Fibroblast of lung (primary cell): ENCODE results near the gene DNASE2B. TPM values are rescaled to one million over a fixed set of nuclear protein-coding genes. Genes with fewer than 3 reads are reported as not detected.

Source experiments
- DNase-seq, 2 donors: peaks; one replicate each; pipeline versions ENCODE4 v3.0.0 to v3.0.0-alpha.2; 2010; ENCODE audit warnings: low read depth in 2 of 2
- H2AFZ ChIP-seq: 2 replicates; pipeline ENCODE4 v1.5.1; 2012; ENCODE audit warnings: low read length, control low read depth, inconsistent platforms
- H3K27ac ChIP-seq: 2 replicates; pipeline ENCODE4 v1.5.1; 2011; ENCODE audit warnings: low read length, control low read depth; ENCODE audit not compliant: insufficient read depth
- H3K27me3 ChIP-seq: 2 replicates; pipeline ENCODE4 v1.5.1; 2011; ENCODE audit warnings: mild to moderate bottlenecking, low read length; ENCODE audit not compliant: control insufficient read depth, insufficient read depth
- H3K36me3 ChIP-seq: 2 replicates; pipeline ENCODE4 v1.5.1; 2011; ENCODE audit warnings: low read length; ENCODE audit not compliant: control insufficient read depth, insufficient read depth
- H3K4me1 ChIP-seq: 2 replicates; pipeline ENCODE4 v1.5.1; 2011; ENCODE audit warnings: low read length; ENCODE audit not compliant: control insufficient read depth, insufficient read depth; ENCODE audit errors: extremely low read depth
- H3K4me2 ChIP-seq: 2 replicates; pipeline ENCODE4 v1.5.1; 2011; ENCODE audit warnings: low read length, control low read depth; ENCODE audit not compliant: insufficient read depth; ENCODE audit errors: extremely low read depth
- H3K4me3 ChIP-seq, 4 experiments: fragments of 200-600 bp in 1 of 4; sonication (generic) in 1 of 4; replicated peaks in 1 of 4; 2 replicates each; pipeline ENCODE4 v1.5.1; 2011 to 2016; ENCODE audit warnings: low read length in 4 of 4, low read depth in 3 of 4, mild to moderate bottlenecking in 3 of 4, control low read depth in 2 of 4, inconsistent platforms in 1 of 4, mixed read lengths in 1 of 4; ENCODE audit not compliant: insufficient read depth in 1 of 4; ENCODE audit errors: control extremely low read depth in 1 of 4
- H3K79me2 ChIP-seq: 2 replicates; pipeline ENCODE4 v1.5.1; 2012; ENCODE audit warnings: mild to moderate bottlenecking, low read length, inconsistent platforms; ENCODE audit not compliant: control insufficient read depth, insufficient read depth
- H3K9ac ChIP-seq: 2 replicates; pipeline ENCODE4 v1.5.1; 2011; ENCODE audit warnings: mild to moderate bottlenecking, low read length, control low read depth; ENCODE audit not compliant: insufficient read depth
- H3K9me3 ChIP-seq: 2 replicates; pipeline ENCODE4 v1.5.1; 2012; ENCODE audit warnings: low read depth, low read length; ENCODE audit not compliant: control insufficient read depth, insufficient read depth
- H4K20me1 ChIP-seq: 2 replicates; pipeline ENCODE4 v1.5.1; 2011; ENCODE audit warnings: low read length; ENCODE audit not compliant: control insufficient read depth, insufficient read depth; ENCODE audit errors: extremely low read depth
- CTCF ChIP-seq, 2 donors: IDR thresholded peaks in 1 of 2; conservative IDR thresholded peaks in 1 of 2; 1 replicate in 1 of 2; 2 replicates in 1 of 2; pipeline ENCODE4 v1.5.1; 2011 to 2012; ENCODE audit warnings: low read length in 2 of 2, control low read depth in 1 of 2, inconsistent platforms in 1 of 2, low read depth in 1 of 2, mild to moderate bottlenecking in 1 of 2
- EZH2 ChIP-seq: IDR thresholded peaks from 2 replicates; pipeline ENCODE4 v1.5.1; 2012; ENCODE audit warnings: low read length, control low read depth, mild to moderate bottlenecking; ENCODE audit errors: missing control alignments
- polyA plus RNA-seq, 2 donors: library from polyadenylated mRNA; depleted of rRNA in 1 of 2; stranded (reverse) in 1 of 2; unstranded in 1 of 2; fragments of >200 nt; gene quantifications; 2 replicates each; pipeline ENCODE4 v1.2.1, GENCODE V29; 2011 to 2012; ENCODE audit warnings: missing spikeins in 1 of 2
- total RNA-seq: library from RNA; depleted of rRNA; stranded (reverse); fragments of >200 nt; gene quantifications from 2 replicates; pipeline ENCODE4 v1.2.1, GENCODE V29; 2014

The DNASE2B gene
- total and polyA plus RNA-seq, 2 donors (not counting 1 experiment from before 2014, with no cell fraction given): not detected

DNA sequence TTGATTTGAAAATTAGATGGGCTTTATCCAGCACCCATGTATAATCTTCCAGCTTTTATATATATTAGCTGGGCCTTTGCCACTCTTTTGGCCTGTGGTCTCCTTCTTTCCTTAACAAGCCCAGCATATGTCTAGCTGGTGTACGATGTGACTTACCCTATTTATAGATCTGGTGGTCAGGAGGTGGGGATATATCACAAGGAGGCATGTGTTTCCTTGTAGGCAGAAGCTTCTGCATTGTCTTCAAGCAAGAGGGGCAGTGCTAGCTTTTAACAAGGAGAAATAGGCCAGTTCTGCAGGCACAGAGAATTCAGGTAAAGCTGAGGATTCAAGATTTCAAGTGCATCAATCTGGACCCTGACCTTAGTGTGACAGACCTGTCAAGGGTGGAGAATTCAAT, 38.0 kb upstream of the DNASE2B start:
- H2AFZ ChIP-seq: no peak overlapping the region
- H4K20me1 ChIP-seq: no peaks in the 10 kb centered on the region
- H3K4me1 ChIP-seq: peaks cover 2% of the 10 kb centered on the region
- no peak overlapping the region for H3K9ac ChIP-seq
- H3K27ac ChIP-seq: no peak overlapping the region
- no peaks in the 10 kb centered on the region for H3K36me3 ChIP-seq
- no peaks in the 10 kb centered on the region for H3K79me2 ChIP-seq
- H3K4me3 ChIP-seq: no peak overlapping the region
- H3K9me3 ChIP-seq: no peaks in the 10 kb centered on the region
- no peak for TF ChIP-seq EZH2
- no peak for TF ChIP-seq CTCF (conservative IDR thresholded peaks at IDR 0.05 in 1 of 2, IDR thresholded peaks at IDR 0.05 in 1 of 2; ENCODE audit: low read depth in 1 of 2, low read length in 2 of 2)
- no peaks in the 10 kb centered on the region for H3K27me3 ChIP-seq
- no peak overlapping the region for H3K4me2 ChIP-seq
- no peak for DNase-seq

DNA sequence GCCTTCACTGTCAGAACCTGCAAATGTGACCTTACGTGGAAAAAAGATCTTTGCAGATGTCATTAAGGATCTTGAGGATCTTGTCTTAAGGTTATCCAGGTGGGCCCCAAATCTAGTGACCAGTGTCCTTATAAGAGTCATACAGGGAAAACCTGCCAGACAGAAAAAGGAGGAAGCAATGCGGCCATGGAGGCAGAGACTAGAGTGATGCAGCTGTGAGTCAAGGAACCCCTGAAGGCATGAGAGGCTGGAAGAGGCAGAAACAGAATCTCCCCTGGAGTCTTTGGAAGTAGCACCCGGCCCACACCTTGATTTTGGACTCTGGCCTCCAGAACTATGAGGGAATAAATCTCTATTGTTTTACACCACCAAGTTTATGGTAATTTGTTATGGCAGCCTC, 36.5 kb upstream of the DNASE2B start:
- no peaks in the 10 kb centered on the region for H3K9me3 ChIP-seq
- TF ChIP-seq CTCF (conservative IDR thresholded peaks at IDR 0.05 in 1 of 2, IDR thresholded peaks at IDR 0.05 in 1 of 2; ENCODE audit: low read depth in 1 of 2, low read length in 2 of 2): no peak
- H3K36me3 ChIP-seq: no peaks in the 10 kb centered on the region
- no peaks in the 10 kb centered on the region for H3K27me3 ChIP-seq
- no peaks in the 10 kb centered on the region for H4K20me1 ChIP-seq
- DNase-seq: no peak
- peaks cover 13% of the 10 kb centered on the region for H3K4me1 ChIP-seq
- H3K9ac ChIP-seq: no peak overlapping the region
- no peak overlapping the region for H3K4me3 ChIP-seq
- no peak overlapping the region for H3K4me2 ChIP-seq
- H3K79me2 ChIP-seq: no peaks in the 10 kb centered on the region
- no peak overlapping the region for H2AFZ ChIP-seq
- H3K27ac ChIP-seq: no peak overlapping the region

GRCh38 chr1:84363019-84363418, 35.3 kb upstream of the DNASE2B start:
- Histone ChIP-seq H3K4me1 (peaks cover 16% of the 10 kb centered on the region), H3K4me2 (no peak overlapping the region), H3K79me2 (no peaks in the 10 kb centered on the region), H3K36me3 (no peaks in the 10 kb centered on the region), H4K20me1 (no peaks in the 10 kb centered on the region), H3K27me3 (no peaks in the 10 kb centered on the region), H3K9me3 (no peaks in the 10 kb centered on the region), H3K4me3 (no peak overlapping the region), H2AFZ (no peak overlapping the region), H3K9ac (no peak overlapping the region), H3K27ac (no peak overlapping the region)
- TF ChIP-seq EZH2: no peak
- no peak for TF ChIP-seq CTCF (conservative IDR thresholded peaks at IDR 0.05 in 1 of 2, IDR thresholded peaks at IDR 0.05 in 1 of 2; ENCODE audit: low read depth in 1 of 2, low read length in 2 of 2)
- DNase-seq: no peak
